ENCODE data around the gene DECR2.
A peak's percentile ranks its signal among the peaks of the same experiment; 100 is the strongest.
"Not testable (repeated sequence)": the region's sequence is repeated elsewhere in the genome, so short reads cannot be mapped to it uniquely, and the experiment has no call there.

DECR2 gene

DNA sequence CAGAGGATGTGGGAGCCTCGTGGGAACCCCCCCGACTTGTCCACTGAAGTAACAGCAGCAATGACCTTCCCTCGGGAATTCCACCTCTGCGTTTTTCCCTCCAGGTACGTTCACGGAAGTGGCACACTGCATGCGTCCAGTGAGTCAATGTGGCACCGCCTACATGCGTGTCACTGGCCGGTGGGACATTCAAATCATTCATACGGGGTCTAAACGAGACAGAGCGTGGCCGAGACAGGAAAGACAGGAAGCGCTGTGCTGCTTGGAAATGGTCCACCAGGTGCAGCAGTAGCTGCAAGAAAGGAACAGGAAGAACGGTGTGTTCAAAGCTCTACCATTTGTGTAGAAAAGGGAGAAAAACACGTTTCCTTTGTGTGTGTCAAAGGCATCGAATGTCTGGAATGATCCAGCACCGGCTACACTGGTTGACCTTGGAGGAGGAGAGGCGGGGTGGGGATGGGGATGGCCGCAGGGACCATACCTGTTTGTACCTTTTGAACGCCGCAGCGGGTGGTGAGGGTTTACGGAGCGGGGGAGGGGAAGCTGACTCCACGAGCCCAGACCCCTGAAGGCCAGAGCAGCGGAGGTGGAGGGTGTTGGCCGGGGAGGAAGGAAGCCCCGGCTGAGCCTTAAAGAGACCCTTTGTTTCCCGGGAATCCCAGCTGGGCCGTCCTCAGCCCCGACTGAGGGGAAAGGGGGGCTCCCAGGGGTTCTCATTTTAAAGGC is 18.2 kb upstream of the DECR2 start:
- H3K9ac ChIP-seq (ENCODE audit: low read length), result peak overlapping the region; percentile 39
- peak overlapping the region; percentile 12 for H3K27ac ChIP-seq (ENCODE audit: low read depth, low read length)
- no peaks in the 10 kb centered on the region for H3K36me3 ChIP-seq (ENCODE audit: insufficient read depth, low read length)
- peaks cover 44% of the 10 kb centered on the region for H3K4me1 ChIP-seq (ENCODE audit: insufficient read depth, low read length)
- no peaks in the 10 kb centered on the region for H3K9me3 ChIP-seq (ENCODE audit: low read length)
- no peaks in the 10 kb centered on the region for H3K27me3 ChIP-seq (ENCODE audit: control insufficient read depth in 1 of 2, insufficient read depth in 2 of 2, low read length in 2 of 2)
- H3K4me3 ChIP-seq (ENCODE audit: low read depth in 1 of 2, low read length in 2 of 2), result peak overlapping the region in 1 of 2 donors; percentile 83

DNA sequence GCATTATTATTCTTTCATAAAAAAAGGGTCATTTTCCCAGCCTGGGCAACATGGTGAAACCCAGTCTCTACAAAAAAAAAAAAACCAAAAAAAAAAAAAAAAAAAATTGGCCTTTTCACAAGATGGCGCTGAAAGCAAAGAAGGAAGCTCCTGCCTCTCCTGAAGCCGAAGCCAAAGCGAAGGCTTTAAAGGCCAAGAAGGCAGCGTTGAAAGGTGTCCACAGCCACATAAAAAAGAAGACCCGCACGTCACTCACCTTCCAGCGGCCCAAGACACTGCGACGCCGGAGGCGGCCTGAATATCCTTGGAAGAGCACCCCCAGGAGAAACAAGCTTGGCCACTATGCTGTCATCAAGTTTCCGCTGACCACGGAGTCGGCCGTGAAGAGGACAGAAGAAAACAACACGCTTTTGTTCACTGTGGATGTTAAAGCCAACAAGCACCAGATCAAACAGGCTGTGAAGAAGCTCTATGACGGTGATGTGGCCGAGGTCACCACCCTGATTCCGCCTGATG is 15.0 kb upstream of the DECR2 start:
- Histone ChIP-seq H3K4me3 (ENCODE audit: low read depth in 1 of 2, low read length in 2 of 2) (no peak overlapping the region), H3K36me3 (ENCODE audit: insufficient read depth, low read length) (no peaks in the 10 kb centered on the region), H3K9me3 (ENCODE audit: low read length) (no peaks in the 10 kb centered on the region), H3K27ac (ENCODE audit: low read depth, low read length) (peak overlapping the region; percentile 16), H3K27me3 (ENCODE audit: control insufficient read depth in 1 of 2, insufficient read depth in 2 of 2, low read length in 2 of 2) (no peaks in the 10 kb centered on the region), H3K4me1 (ENCODE audit: insufficient read depth, low read length) (peaks cover 41% of the 10 kb centered on the region), H3K9ac (ENCODE audit: low read length) (no peak overlapping the region)

- Histone ChIP-seq H3K4me1 (ENCODE audit: insufficient read depth, low read length) (peaks cover 36% of the 10 kb centered on the region), H3K27ac (ENCODE audit: low read depth, low read length) (peak overlapping the region; percentile 63)
- H3K27me3 ChIP-seq (ENCODE audit: control insufficient read depth in 1 of 2, insufficient read depth in 2 of 2, low read length in 2 of 2); H3K4me3 ChIP-seq (ENCODE audit: low read depth in 1 of 2, low read length in 2 of 2); H3K9me3 ChIP-seq (ENCODE audit: low read length); H3K9ac ChIP-seq (ENCODE audit: low read length); H3K36me3 ChIP-seq (ENCODE audit: insufficient read depth, low read length): not testable (repeated sequence)
Measured at GRCh38 chr16:387761-388666, 13.7 kb upstream of the DECR2 start.

GRCh38 chr16:389352-389751 is 12.3 kb upstream of the DECR2 start:
- H3K36me3 ChIP-seq (ENCODE audit: insufficient read depth, low read length), result no peaks in the 10 kb centered on the region
- peaks cover 28% of the 10 kb centered on the region for H3K4me1 ChIP-seq (ENCODE audit: insufficient read depth, low read length)

DNA sequence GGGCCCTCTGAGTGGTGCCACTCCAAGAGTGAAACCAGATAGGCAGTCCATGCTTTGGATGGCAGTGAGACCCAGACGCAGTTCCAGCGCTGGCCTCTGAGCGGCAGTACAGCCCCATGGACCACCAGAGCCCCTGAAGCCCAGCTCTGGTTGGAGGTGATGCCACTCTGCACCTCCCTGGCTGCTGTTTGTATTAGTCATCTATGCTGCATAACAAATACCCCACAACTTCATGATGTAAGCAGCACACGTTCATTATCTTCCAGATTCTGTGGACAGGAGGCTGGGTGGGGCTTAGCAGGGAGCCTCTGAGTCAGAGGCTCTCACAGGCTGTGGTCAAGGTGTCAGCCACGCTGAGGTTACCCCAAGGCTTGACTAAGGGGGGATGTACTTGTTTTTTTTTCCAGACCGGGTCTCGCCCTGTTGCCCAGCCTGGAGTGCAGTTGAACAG is 9.8 kb upstream of the DECR2 start:
- H3K9ac ChIP-seq (ENCODE audit: low read length), result no peak overlapping the region
- H3K4me1 ChIP-seq (ENCODE audit: insufficient read depth, low read length), result peaks cover 34% of the 10 kb centered on the region
- no peaks in the 10 kb centered on the region for H3K36me3 ChIP-seq (ENCODE audit: insufficient read depth, low read length)
- H3K27me3 ChIP-seq (ENCODE audit: control insufficient read depth in 1 of 2, insufficient read depth in 2 of 2, low read length in 2 of 2), result no peaks in the 10 kb centered on the region
- H3K4me3 ChIP-seq (ENCODE audit: low read depth in 1 of 2, low read length in 2 of 2), result no peak overlapping the region
- no peaks in the 10 kb centered on the region for H3K9me3 ChIP-seq (ENCODE audit: low read length)
- no peak overlapping the region for H3K27ac ChIP-seq (ENCODE audit: low read depth, low read length)

More at GRCh38 chr16:389352-389751, 12.3 kb upstream of the DECR2 start:
- Histone ChIP-seq H3K27me3 (ENCODE audit: control insufficient read depth in 1 of 2, insufficient read depth in 2 of 2, low read length in 2 of 2) (no peaks in the 10 kb centered on the region), H3K9me3 (ENCODE audit: low read length) (no peaks in the 10 kb centered on the region), H3K27ac (ENCODE audit: low read depth, low read length) (no peak overlapping the region), H3K4me3 (ENCODE audit: low read depth in 1 of 2, low read length in 2 of 2) (no peak overlapping the region), H3K9ac (ENCODE audit: low read length) (no peak overlapping the region)

DNA sequence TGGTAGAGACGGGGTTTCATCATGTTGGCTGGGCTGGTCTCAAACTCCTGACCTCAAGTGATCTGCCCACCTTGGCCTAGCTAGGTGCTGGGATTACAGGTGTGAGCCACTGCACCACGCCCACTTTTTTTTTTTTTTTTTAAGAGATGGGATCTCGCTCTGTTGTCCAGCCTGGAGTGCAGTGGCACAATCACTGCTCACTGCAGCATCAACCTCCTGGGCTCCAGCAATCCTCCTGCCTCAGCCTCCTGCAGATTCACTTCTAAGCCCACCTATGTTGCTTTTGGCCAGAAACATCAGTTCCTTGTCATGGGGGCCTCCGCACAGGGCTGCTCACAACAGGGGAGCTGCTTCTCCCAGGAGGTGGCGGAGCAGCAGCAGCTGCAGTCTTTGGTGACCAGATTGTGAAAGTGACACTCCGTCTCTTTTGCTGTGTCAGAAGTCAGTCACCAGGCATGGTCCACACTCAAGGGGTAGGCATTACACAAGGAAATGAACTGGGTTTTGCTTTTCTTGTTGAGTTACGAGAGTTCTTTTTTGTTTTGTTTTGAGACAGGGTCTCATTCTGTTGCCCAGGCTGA is 9.1 kb upstream of the DECR2 start:
- Histone ChIP-seq H3K27ac (ENCODE audit: low read depth, low read length) (no peak overlapping the region), H3K9ac (ENCODE audit: low read length) (no peak overlapping the region), H3K4me3 (ENCODE audit: low read depth in 1 of 2, low read length in 2 of 2) (no peak overlapping the region), H3K9me3 (ENCODE audit: low read length) (no peaks in the 10 kb centered on the region), H3K4me1 (ENCODE audit: insufficient read depth, low read length) (peaks cover 33% of the 10 kb centered on the region), H3K27me3 (ENCODE audit: control insufficient read depth in 1 of 2, insufficient read depth in 2 of 2, low read length in 2 of 2) (no peaks in the 10 kb centered on the region), H3K36me3 (ENCODE audit: insufficient read depth, low read length) (no peaks in the 10 kb centered on the region)

DNA sequence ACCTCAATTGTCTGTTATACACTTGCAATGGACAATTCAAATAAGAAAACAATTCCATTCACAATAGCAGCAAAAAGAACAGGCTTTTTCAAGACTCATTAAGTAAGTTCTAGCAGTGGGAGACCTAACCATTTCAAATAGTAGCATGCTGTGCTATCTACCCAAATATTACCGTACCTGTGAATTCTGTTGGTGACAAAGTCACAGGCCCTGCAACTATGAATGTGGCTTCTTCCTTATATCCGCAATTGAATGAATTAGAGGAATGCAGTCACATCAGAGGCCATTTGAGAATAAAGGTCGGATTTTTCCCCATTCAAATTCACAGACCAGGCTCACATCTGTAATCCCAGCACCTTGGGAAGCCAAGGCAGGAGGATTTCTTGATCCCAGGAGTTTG is 5.5 kb upstream of the DECR2 start:
- peak overlapping the region; percentile 77 for H3K27ac ChIP-seq (ENCODE audit: low read depth, low read length)
- peaks cover 30% of the 10 kb centered on the region for H3K4me1 ChIP-seq (ENCODE audit: insufficient read depth, low read length)
- peaks cover 5% of the 10 kb centered on the region for H3K36me3 ChIP-seq (ENCODE audit: insufficient read depth, low read length)
- H3K9ac ChIP-seq (ENCODE audit: low read length), result peak overlapping the region; percentile 11
- H3K27me3 ChIP-seq (ENCODE audit: control insufficient read depth in 1 of 2, insufficient read depth in 2 of 2, low read length in 2 of 2), result no peaks in the 10 kb centered on the region
- no peaks in the 10 kb centered on the region for H3K9me3 ChIP-seq (ENCODE audit: low read length)
- H3K4me3 ChIP-seq (ENCODE audit: low read depth in 1 of 2, low read length in 2 of 2), result peak overlapping the region in 1 of 2 donors; percentile 67

DNA sequence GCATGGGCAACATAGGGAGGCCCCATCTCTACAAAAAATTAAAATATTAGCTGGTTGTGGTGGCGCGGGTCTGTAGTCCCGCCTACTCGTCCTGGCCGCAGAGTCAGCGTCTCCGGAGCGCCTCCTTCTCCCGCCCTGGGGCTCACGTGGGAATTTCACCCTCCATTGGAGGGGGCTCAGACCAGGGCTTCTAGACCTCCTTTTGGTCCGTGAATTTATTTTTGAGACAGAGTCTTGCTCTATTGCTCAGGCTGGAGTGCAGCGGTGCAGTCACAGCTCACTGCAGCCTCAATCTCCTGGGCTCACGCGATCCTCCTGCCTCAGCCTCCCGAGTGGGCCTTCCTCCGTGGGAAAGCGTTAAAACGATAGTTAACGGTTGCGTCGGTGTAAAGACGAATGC is 5.1 kb upstream of the DECR2 start:
- no peaks in the 10 kb centered on the region for H3K27me3 ChIP-seq (ENCODE audit: control insufficient read depth in 1 of 2, insufficient read depth in 2 of 2, low read length in 2 of 2)
- no peaks in the 10 kb centered on the region for H3K9me3 ChIP-seq (ENCODE audit: low read length)
- H3K4me1 ChIP-seq (ENCODE audit: insufficient read depth, low read length), result peaks cover 30% of the 10 kb centered on the region
- peaks cover 5% of the 10 kb centered on the region for H3K36me3 ChIP-seq (ENCODE audit: insufficient read depth, low read length)
- H3K27ac ChIP-seq (ENCODE audit: low read depth, low read length), result peak overlapping the region; percentile 77
- peak overlapping the region; percentile 11 for H3K9ac ChIP-seq (ENCODE audit: low read length)
- peak overlapping the region in 1 of 2 donors; percentile 67 for H3K4me3 ChIP-seq (ENCODE audit: low read depth in 1 of 2, low read length in 2 of 2)

- peak within 1 kb of the TSS; percentile 11 for H3K9ac ChIP-seq (ENCODE audit: low read length)
- H3K4me1 ChIP-seq (ENCODE audit: insufficient read depth, low read length), result peaks cover 30% of the 10 kb centered on the region
- no peaks in the 10 kb centered on the region for H3K27me3 ChIP-seq (ENCODE audit: control insufficient read depth in 1 of 2, insufficient read depth in 2 of 2, low read length in 2 of 2)
- H3K27ac ChIP-seq (ENCODE audit: low read depth, low read length), result peak within 1 kb of the TSS; percentile 96
- H3K36me3 ChIP-seq (ENCODE audit: insufficient read depth, low read length), result peaks cover 5% of the 10 kb centered on the region
- H3K9me3 ChIP-seq (ENCODE audit: low read length), result no peaks in the 10 kb centered on the region
- H3K4me3 ChIP-seq (ENCODE audit: low read depth in 1 of 2, low read length in 2 of 2), result peak within 1 kb of the TSS; percentile 45 to 67
Measured at GRCh38 chr16:397135-397661, 4.5 kb upstream of the DECR2 start, which contains the start of gene NME4. Gene NME4 (plus strand): TSS chr16:397199. CDS start chr16:397223, 24 bp downstream.

- Histone ChIP-seq H3K27ac (ENCODE audit: low read depth, low read length) (peak overlapping the region; percentile 96), H3K9me3 (ENCODE audit: low read length) (no peaks in the 10 kb centered on the region), H3K36me3 (ENCODE audit: insufficient read depth, low read length) (peaks cover 5% of the 10 kb centered on the region), H3K9ac (ENCODE audit: low read length) (peak overlapping the region; percentile 57), H3K27me3 (ENCODE audit: control insufficient read depth in 1 of 2, insufficient read depth in 2 of 2, low read length in 2 of 2) (no peaks in the 10 kb centered on the region), H3K4me3 (ENCODE audit: low read depth in 1 of 2, low read length in 2 of 2) (peak overlapping the region; percentile 26 to 47), H3K4me1 (ENCODE audit: insufficient read depth, low read length) (peaks cover 30% of the 10 kb centered on the region)
Measured at GRCh38 chr16:397736-398332, 3.9 kb upstream of the DECR2 start.

All from muscle layer of colon (tissue), 2 donors.